Fibroblast of mammary gland (primary cell): ENCODE results near the gene FHOD3.

Experiments used
- DNase-seq: peaks from one replicate; pipeline ENCODE4 v3.0.0-alpha.2; 2010; ENCODE audit warnings: low read depth
- H3K4me3 ChIP-seq: 2 replicates; pipeline ENCODE4 v1.5.1; 2011; ENCODE audit warnings: low read depth, mild to moderate bottlenecking, low read length, moderate library complexity; ENCODE audit not compliant: control insufficient read depth
- CTCF ChIP-seq: conservative IDR thresholded peaks from 2 replicates; pipeline ENCODE4 v1.5.1; 2011; ENCODE audit warnings: low read depth, low read length, inconsistent platforms; ENCODE audit not compliant: control insufficient read depth, insufficient read depth

The FHOD3 gene

GRCh38 chr18:36600548-36600947, 303.0 kb downstream of the FHOD3 start:
- no peak overlapping the region for H3K4me3 ChIP-seq
- TF ChIP-seq CTCF, result no peak
- DNase-seq, result no peak

GRCh38 chr18:36601316-36601715, 303.8 kb downstream of the FHOD3 start:
- DNase-seq, result no peak
- TF ChIP-seq CTCF, result no peak
- no peak overlapping the region for H3K4me3 ChIP-seq

- TF ChIP-seq CTCF, result no peak
- no peak overlapping the region for H3K4me3 ChIP-seq
- no peak for DNase-seq
Observed at GRCh38 chr18:36602071-36602470, 304.6 kb downstream of the FHOD3 start.

- DNase-seq, result no peak
- TF ChIP-seq CTCF, result no peak
- no peak overlapping the region for H3K4me3 ChIP-seq
Observed at GRCh38 chr18:36602620-36603019, 305.1 kb downstream of the FHOD3 start.

- no peak for DNase-seq
- no peak overlapping the region for H3K4me3 ChIP-seq
- TF ChIP-seq CTCF, result no peak
Observed at GRCh38 chr18:36608107-36608506, 310.6 kb downstream of the FHOD3 start.

GRCh38 chr18:36610258-36610657, 312.7 kb downstream of the FHOD3 start:
- no peak for TF ChIP-seq CTCF
- DNase-seq, result no peak
- H3K4me3 ChIP-seq, result no peak overlapping the region

GRCh38 chr18:36610661-36611060, 313.1 kb downstream of the FHOD3 start:
- TF ChIP-seq CTCF, result no peak
- H3K4me3 ChIP-seq, result no peak overlapping the region
- DNase-seq, result no peak
